GM13976 (cell line): ENCODE measurements around the gene NOXA1.

ENCODE experiments used
- DNase-seq: peaks from one replicate; pipeline ENCODE4 v3.0.0; 2012; ENCODE audit warnings: low spot score
- in situ Hi-C: fragments of 300-500 bp; cut with MboI; formaldehyde crosslinking; loops from one replicate; pipeline ENCODE4 v1.12.0; 2022; ENCODE audit warnings: low sequenced_read_pairs, mixed read lengths, inconsistent platforms; ENCODE audit not compliant: unreplicated experiment
- TF ChIP-seq, protein P1 (sequence below): IDR thresholded peaks from 2 replicates; pipeline ENCODE4 v1.5.1; 2012; ENCODE audit warnings: borderline replicate concordance, mild to moderate bottlenecking; ENCODE audit not compliant: insufficient read depth; ENCODE audit errors: extremely low read depth, missing control alignments, control extremely low read depth

NOXA1 gene

DNA sequence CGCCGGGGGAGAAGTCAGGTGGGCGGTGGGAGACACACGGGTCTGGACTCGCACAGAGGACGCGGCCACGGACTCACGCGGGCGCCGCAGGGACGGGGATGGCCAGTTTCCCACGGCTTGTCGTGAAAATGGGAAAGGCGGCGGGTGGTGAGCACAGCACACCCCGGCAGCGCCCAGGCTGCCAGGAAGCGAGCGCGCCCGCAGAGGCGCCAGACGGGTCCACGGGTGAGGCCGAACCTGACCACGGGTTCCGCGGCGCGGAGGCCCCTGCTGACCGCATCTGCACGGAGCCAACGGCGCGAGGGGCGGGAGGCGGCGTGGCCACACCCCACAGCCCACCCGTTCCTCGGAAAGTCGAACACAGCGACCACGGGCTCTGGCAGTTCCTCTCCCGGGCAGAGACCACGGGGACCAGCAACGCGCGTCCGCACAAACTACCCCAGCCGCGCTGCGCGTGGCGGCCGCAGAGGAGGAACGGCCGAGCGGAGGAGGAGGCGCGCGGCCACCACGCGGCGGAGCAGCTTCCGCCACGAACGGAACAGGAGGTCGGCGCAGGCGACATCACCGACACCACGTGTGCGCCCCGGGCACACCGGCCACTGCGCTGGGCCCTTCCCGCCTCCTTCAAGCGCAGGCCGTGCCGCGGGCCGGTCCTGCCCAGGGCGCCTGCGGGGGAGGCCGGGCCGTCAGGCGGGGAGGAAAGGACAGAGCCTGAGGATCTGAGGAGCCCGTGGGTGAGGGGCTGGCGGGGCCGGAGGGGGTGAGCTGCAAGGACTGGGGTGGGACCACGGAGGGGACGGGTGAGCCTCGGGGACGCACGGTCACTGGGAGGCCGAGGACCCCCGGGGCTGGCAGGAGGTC is 5.8 kb upstream of the NOXA1 start:
- in situ Hi-C loops: no loop called here
- TF ChIP-seq, protein P1, sequence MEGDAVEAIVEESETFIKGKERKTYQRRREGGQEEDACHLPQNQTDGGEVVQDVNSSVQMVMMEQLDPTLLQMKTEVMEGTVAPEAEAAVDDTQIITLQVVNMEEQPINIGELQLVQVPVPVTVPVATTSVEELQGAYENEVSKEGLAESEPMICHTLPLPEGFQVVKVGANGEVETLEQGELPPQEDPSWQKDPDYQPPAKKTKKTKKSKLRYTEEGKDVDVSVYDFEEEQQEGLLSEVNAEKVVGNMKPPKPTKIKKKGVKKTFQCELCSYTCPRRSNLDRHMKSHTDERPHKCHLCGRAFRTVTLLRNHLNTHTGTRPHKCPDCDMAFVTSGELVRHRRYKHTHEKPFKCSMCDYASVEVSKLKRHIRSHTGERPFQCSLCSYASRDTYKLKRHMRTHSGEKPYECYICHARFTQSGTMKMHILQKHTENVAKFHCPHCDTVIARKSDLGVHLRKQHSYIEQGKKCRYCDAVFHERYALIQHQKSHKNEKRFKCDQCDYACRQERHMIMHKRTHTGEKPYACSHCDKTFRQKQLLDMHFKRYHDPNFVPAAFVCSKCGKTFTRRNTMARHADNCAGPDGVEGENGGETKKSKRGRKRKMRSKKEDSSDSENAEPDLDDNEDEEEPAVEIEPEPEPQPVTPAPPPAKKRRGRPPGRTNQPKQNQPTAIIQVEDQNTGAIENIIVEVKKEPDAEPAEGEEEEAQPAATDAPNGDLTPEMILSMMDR: no peak
- no peak for DNase-seq

DNA sequence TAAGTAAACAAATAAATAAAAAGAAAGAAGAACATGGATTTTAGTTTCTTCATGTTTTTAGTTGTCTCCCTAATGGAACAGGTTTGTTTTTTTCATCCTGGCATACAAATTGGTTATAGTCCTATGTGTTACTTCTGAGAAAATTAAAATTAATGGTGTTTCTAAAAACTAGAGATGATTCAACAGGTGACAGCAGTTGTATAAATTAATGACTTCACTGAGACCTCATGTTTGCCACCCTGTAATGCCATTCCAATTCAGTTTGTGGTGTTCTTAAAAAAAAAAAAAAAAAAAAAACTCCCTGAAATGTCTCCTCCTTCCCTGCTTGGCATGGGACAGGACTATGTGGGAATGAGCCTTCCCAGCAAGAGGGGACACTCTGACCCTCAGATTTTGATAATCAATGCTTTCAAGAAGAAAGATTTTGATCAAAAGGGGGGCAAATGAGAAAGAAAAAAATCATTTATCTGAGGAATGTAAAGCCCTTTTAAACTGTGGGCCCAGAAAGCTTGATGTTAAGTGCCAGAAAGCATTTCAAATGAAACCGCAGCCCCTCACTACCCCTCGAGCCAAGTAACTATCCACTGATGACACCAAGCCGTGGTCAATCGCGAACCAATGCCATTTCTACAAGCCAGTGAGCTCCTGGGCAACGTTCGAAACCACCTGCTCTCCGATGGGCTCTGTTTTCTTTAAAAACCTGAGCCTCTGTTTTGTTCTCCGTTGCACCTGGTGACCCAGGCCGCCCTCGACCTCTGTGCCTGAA is 1.2 kb upstream of the NOXA1 start:
- in situ Hi-C loops: no loop called here
- DNase-seq: no peak
- TF ChIP-seq, protein P1: no peak

DNA sequence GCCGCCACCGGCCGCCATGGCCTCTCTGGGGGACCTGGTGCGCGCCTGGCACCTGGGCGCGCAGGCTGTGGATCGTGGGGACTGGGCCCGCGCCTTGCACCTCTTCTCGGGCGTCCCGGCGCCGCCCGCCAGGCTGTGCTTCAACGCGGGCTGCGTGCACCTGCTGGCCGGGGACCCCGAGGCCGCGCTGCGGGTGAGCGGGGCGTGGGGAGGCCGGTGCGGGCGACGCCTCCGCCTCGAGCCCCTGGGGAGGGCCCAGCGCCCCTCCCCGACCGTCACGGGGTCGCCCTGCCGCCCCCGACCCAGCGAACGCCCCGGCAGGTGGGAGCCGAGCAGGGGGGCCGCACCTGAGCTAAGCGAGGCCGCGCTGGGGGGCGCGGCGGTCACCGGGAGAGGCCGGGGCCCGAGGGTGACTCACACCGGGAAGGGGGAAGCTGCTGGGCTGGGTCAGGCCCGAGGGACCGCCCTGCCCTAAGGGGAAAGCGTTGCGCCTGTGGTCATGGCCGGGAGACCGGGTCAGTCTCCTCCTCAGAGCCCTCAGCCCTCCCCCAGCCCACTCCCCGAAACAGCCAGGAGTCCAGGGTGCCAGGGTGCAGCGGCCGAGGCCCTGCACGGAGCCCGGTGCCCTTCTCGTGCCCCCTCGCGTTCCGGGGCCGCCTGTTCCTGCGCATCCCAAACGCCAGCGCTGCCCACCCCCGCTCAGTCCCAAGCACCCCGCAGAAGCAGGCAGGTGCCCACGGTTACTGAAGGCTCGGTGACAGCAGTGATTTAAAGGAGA is 510 bp downstream of the NOXA1 start:
- TF ChIP-seq, protein P1: no peak
- no peak for DNase-seq
- in situ Hi-C loops: no loop called here

DNA sequence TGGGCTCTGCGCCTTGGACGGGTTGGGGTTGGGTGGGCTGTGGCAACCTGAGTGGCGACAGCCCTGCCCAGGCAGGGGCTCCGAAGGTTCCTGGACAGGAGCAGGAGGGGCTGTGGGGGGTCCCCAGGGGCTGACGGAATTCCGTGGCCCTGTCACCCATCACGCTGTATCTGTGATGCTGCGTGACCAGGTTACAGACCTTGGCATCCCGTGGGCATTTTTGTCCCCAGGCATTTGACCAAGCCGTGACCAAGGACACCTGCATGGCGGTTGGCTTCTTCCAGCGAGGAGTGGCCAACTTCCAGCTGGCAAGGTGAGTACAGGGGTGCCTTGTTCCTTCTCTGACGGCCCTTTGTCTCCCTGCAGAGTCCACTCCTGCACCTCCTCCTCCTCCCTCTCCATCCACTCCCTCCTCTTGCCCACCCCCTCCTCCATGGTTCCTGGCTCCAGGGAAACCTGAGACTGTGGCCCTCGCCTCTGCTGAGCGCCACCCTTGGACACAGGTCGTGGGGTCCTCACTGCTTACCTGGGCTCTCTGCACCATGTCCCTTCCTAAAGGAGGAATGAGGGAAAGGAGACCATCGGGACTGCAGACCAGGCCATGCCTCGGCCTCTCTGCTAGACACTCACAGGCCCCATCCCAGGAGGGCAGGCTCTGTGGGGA is 3.0 kb downstream of the NOXA1 start:
- in situ Hi-C loops: no loop called here
- DNase-seq: no peak
- TF ChIP-seq, protein P1: no peak

DNA sequence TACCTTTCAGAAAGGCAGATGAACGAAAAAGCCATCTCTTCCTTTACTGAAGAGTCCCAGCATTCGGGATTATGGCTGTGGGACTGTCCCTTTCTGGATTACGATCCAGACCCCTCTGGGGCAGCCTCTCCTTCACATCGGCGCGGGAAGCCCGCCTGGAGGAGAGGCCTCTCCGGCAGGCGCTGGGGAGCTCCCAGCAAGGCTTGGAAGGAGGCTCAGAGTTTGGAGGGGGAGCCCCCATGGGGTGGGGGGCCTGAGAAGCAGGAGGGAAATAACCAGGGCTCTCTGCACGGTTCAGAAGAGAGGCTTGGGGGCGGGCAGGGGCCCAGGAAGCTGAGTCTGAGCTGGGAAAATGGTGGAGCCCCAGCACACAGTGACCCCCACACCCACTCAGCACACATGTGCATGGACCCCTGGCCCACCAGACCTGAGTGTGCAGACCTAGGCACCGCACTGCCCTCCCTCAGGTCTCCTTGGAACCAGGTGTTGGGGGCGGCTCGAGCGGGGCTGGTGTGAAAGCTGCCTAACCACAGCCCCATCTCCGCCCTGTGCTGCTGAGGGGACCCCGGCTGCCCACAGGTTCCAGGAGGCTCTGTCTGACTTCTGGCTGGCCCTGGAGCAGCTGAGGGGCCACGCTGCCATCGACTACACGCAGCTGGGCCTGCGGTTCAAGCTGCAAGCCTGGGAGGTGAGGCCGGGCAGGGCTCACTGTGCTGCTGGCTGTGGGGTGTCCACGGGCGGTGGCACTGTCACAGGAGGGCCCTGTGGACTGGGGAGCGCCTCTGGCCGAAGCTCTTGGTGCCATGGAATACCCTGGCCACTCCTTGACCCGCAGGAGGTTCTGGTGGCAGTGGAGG is 4.5 kb downstream of the NOXA1 start:
- TF ChIP-seq, protein P1: no peak
- no peak for DNase-seq
- in situ Hi-C loops: no loop called here
